Neutrophil (primary cell): ENCODE measurements around the gene TMEM219.

Experiments
- H3K27ac ChIP-seq: fragments of 200-600 bp; sonication (generic); 2 replicates; pipeline ENCODE4 v1.5.1; 2016; ENCODE audit warnings: mild to moderate bottlenecking, moderate library complexity
- H3K27me3 ChIP-seq: fragments of 200-600 bp; sonication (generic); 2 replicates; pipeline ENCODE4 v1.6.0; 2016; ENCODE audit warnings: mild to moderate bottlenecking
- H3K36me3 ChIP-seq: fragments of 200-600 bp; sonication (generic); 2 replicates; pipeline ENCODE4 v1.5.1; 2017
- H3K4me1 ChIP-seq, 2 experiments: fragments of 200-600 bp in 1 of 2; sonication (generic) in 1 of 2; 1 replicate in 1 of 2; 2 replicates in 1 of 2; pipeline versions ENCODE4 v1.5.1 to v1.6.1; 2013 to 2016; ENCODE audit warnings: low read depth in 1 of 2, low read length in 1 of 2, mild to moderate bottlenecking in 1 of 2, moderate library complexity in 1 of 2; ENCODE audit not compliant: control insufficient read depth in 1 of 2, insufficient read depth in 1 of 2
- H3K4me3 ChIP-seq, 2 experiments: fragments of 200-600 bp in 1 of 2; sonication (generic) in 1 of 2; 1 replicate in 1 of 2; 2 replicates in 1 of 2; pipeline ENCODE4 v1.5.1; 2013 to 2016; ENCODE audit warnings: low read depth in 1 of 2, low read length in 1 of 2, mild to moderate bottlenecking in 1 of 2, moderate library complexity in 1 of 2
- H3K9me3 ChIP-seq: fragments of 200-600 bp; sonication (generic); 2 replicates; pipeline ENCODE4 v1.5.1; 2016
- TF ChIP-seq, protein P1 (sequence below): fragments of 200-600 bp; sonication (generic); IDR thresholded peaks from 2 replicates; pipeline ENCODE4 v1.5.1; 2016; ENCODE audit warnings: antibody characterized with exemption

Gene TMEM219

GRCh38 chr16:29990034-29990433 lies 28.2 kb downstream of the TMEM219 start:
- Histone ChIP-seq H3K4me1 (peaks cover 7 to 13% of the 10 kb centered on the region in 2 experiments), H3K27me3 (no peaks in the 10 kb centered on the region), H3K27ac (no peak overlapping the region), H3K4me3 (no peak overlapping the region), H3K36me3 (peaks cover 84% of the 10 kb centered on the region), H3K9me3 (no peaks in the 10 kb centered on the region)
- TF ChIP-seq, protein P1, sequence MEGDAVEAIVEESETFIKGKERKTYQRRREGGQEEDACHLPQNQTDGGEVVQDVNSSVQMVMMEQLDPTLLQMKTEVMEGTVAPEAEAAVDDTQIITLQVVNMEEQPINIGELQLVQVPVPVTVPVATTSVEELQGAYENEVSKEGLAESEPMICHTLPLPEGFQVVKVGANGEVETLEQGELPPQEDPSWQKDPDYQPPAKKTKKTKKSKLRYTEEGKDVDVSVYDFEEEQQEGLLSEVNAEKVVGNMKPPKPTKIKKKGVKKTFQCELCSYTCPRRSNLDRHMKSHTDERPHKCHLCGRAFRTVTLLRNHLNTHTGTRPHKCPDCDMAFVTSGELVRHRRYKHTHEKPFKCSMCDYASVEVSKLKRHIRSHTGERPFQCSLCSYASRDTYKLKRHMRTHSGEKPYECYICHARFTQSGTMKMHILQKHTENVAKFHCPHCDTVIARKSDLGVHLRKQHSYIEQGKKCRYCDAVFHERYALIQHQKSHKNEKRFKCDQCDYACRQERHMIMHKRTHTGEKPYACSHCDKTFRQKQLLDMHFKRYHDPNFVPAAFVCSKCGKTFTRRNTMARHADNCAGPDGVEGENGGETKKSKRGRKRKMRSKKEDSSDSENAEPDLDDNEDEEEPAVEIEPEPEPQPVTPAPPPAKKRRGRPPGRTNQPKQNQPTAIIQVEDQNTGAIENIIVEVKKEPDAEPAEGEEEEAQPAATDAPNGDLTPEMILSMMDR = no peak

GRCh38 chr16:29990883-29991570 lies 29.1 kb downstream of the TMEM219 start:
- H3K36me3 ChIP-seq = peaks cover 75% of the 10 kb centered on the region
- TF ChIP-seq, protein P1 = no peak
- no peaks in the 10 kb centered on the region for H3K9me3 ChIP-seq
- no peaks in the 10 kb centered on the region for H3K27me3 ChIP-seq
- H3K27ac ChIP-seq = no peak overlapping the region
- H3K4me3 ChIP-seq = no peak overlapping the region
- H3K4me1 ChIP-seq = peaks cover 10 to 16% of the 10 kb centered on the region in 2 experiments

DNA sequence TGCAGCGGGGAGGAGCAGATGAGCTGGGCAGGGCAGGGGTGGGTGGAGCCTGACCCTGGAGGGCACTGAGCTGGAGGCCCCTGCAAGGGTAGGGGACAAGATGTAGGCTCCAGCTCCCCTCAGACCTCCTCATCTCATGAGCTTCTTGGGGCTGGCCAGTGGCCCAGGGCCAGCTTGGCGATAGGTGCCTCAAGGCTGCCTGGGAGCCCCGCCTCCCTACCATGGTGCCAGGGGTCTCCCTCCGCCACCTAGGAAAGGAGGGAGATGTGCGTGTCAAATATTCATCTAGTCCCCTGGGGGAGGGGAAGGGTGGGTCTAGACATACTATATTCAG lies 29.7 kb downstream of the TMEM219 start:
- no peaks in the 10 kb centered on the region for H3K9me3 ChIP-seq
- TF ChIP-seq, protein P1 = no peak
- H3K4me3 ChIP-seq = no peak overlapping the region
- H3K4me1 ChIP-seq = peaks cover 14 to 21% of the 10 kb centered on the region in 2 experiments
- no peak overlapping the region for H3K27ac ChIP-seq
- peaks cover 69% of the 10 kb centered on the region for H3K36me3 ChIP-seq
- no peaks in the 10 kb centered on the region for H3K27me3 ChIP-seq

GRCh38 chr16:29992344-29992967 lies 30.6 kb downstream of the TMEM219 start:
- TF ChIP-seq, protein P1 = no peak
- Histone ChIP-seq H3K4me3 (no peak overlapping the region), H3K9me3 (no peaks in the 10 kb centered on the region), H3K27ac (no peak overlapping the region), H3K36me3 (peaks cover 60% of the 10 kb centered on the region), H3K4me1 (peaks cover 19 to 25% of the 10 kb centered on the region in 2 experiments), H3K27me3 (no peaks in the 10 kb centered on the region)

GRCh38 chr16:29993191-29993902 lies 31.5 kb downstream of the TMEM219 start:
- H3K4me3 ChIP-seq = no peak overlapping the region
- peaks cover 19 to 25% of the 10 kb centered on the region in 2 experiments for H3K4me1 ChIP-seq
- H3K27me3 ChIP-seq = no peaks in the 10 kb centered on the region
- TF ChIP-seq, protein P1 = no peak
- H3K36me3 ChIP-seq = peaks cover 51% of the 10 kb centered on the region
- no peaks in the 10 kb centered on the region for H3K9me3 ChIP-seq
- no peak overlapping the region for H3K27ac ChIP-seq
